Sigmoid colon (tissue), 7 donors: Measurements from ENCODE around the gene FOXRED1. TPM values are rescaled to one million over a fixed set of nuclear protein-coding genes. Genes with fewer than 3 reads are reported as not detected.

Experiments used
- DNase-seq: peaks from one replicate; pipeline ENCODE4 v3.0.0-alpha.2; 2019
- H3K27ac ChIP-seq, 4 donors: fragments of 200-600 bp; sonication (generic); one replicate each; pipeline ENCODE4 v1.5.1; 2016 to 2019; ENCODE audit warnings: mild to moderate bottlenecking in 1 of 4
- H3K27me3 ChIP-seq, 3 donors: fragments of 200-600 bp; sonication (generic); one replicate each; pipeline ENCODE4 v1.5.1; 2019; ENCODE audit warnings: mild to moderate bottlenecking in 1 of 3
- H3K36me3 ChIP-seq, 4 donors: fragments of 200-600 bp; sonication (generic); one replicate each; pipeline ENCODE4 v1.5.1; 2016 to 2019
- H3K4me1 ChIP-seq, 4 donors: fragments of 200-600 bp; sonication (generic); one replicate each; pipeline ENCODE4 v1.5.1; 2017 to 2019
- H3K4me3 ChIP-seq, 4 donors: fragments of 200-600 bp; sonication (generic); one replicate each; pipeline ENCODE4 v1.5.1; 2017 to 2019; ENCODE audit warnings: mild to moderate bottlenecking in 2 of 4, moderate library complexity in 1 of 4
- H3K9me3 ChIP-seq, 4 donors: fragments of 200-600 bp in 3 of 4; sonication (generic) in 3 of 4; one replicate each; pipeline versions ENCODE4 v1.5.1 to v1.6.1; 2013 to 2019
- CTCF ChIP-seq, 4 experiments: fragments of 450-650 bp in 3 of 4; fragments of 200-600 bp in 1 of 4; IDR thresholded peaks; one replicate each; pipeline ENCODE4 v1.5.1; 2016 to 2019; ENCODE audit warnings: antibody characterized with exemption in 4 of 4, mild to moderate bottlenecking in 3 of 4, moderate library complexity in 2 of 4
- EP300 ChIP-seq, 4 donors: sonication (generic); formaldehyde crosslinking; IDR thresholded peaks; one replicate each; pipeline ENCODE4 v1.6.1; 2017; ENCODE audit warnings: antibody characterized with exemption in 4 of 4
- POLR2A ChIP-seq, 2 donors: fragments of 450-650 bp; IDR thresholded peaks; one replicate each; pipeline ENCODE4 v1.6.1; 2016; ENCODE audit warnings: antibody characterized with exemption in 2 of 2, mild to moderate bottlenecking in 2 of 2, moderate library complexity in 2 of 2
- POLR2AphosphoS5 ChIP-seq, 4 donors: sonication (generic); formaldehyde crosslinking; IDR thresholded peaks; one replicate each; pipeline ENCODE4 v1.6.1; 2017; ENCODE audit warnings: antibody characterized with exemption in 4 of 4
- WGBS, 2 donors: extraction: QIAGEN DNeasy Blood & Tissue Kit; methylation state at CpG; one replicate each; pipeline ENCODE4 v1.1.7; 2013; 5-methylcytosine and 5-hydroxymethylcytosine counted together
- intact Hi-C: fragments of 100-400 bp; cut with DNase I; formaldehyde crosslinking; loops from one replicate; pipeline ENCODE4 v1.15.1; 2023
- polyA plus RNA-seq, 3 donors: library from polyadenylated mRNA; stranded (reverse); fragments of 200-250 nt; gene quantifications; one replicate each; pipeline ENCODE4 v1.2.3, GENCODE V29; 2013
- total RNA-seq, 4 donors: library from RNA; depleted of rRNA; stranded (reverse); fragments of >200 nt; gene quantifications; one replicate each; pipeline ENCODE4 v1.1.0, GENCODE V29; 2016
- donor health status: healthy with polysubstance abuse.
- donor health status: Bipolar disorder and iron deficiency.
- donor health status: healthy.

Gene FOXRED1
- total RNA-seq (10 to 100 TPM; 14.5 to 46.0 (median 15.3) TPM), polyA plus RNA-seq (10 to 100 TPM; 10.8 to 36.5 (median 24.7) TPM)

- H3K27ac ChIP-seq = peak within 1 kb of the TSS; percentile 82 to 92 (median 90)
- peaks cover 11 to 46% (median 27%) of the 10 kb centered on the region in 4 donors for H3K36me3 ChIP-seq
- H3K4me3 ChIP-seq = peak within 1 kb of the TSS; percentile 74 to 91 (median 80)
- intact Hi-C loops = loop anchor here (2.0 to 10.0 kb wide), 3 partner anchors 58 to 674 kb away; partner anchors contain the start of genes CDON, FAM118B, RPUSD4 and STT3A
- peak; percentile 100 for DNase-seq
- peaks cover 0 to 24% (median 16%) of the 10 kb centered on the region in 4 donors for H3K4me1 ChIP-seq
- peak; percentile 89 to 96 (median 91) for TF ChIP-seq POLR2AphosphoS5 (IDR thresholded peaks at IDR 0.05)
- TF ChIP-seq EP300 (IDR thresholded peaks at IDR 0.05) = peak in 2 of 4 donors; percentile 75 to 79
- TF ChIP-seq POLR2A (IDR thresholded peaks at IDR 0.05) = peak; percentile 70 to 75
- TF ChIP-seq CTCF (IDR thresholded peaks at IDR 0.05) = no peak
- H3K27me3 ChIP-seq = no peaks in the 10 kb centered on the region
- 0% methylated on average over 64 of the region's 64 CpGs for WGBS, 2 donors
- H3K9me3 ChIP-seq = no peaks in the 10 kb centered on the region
Observed at GRCh38 chr11:126268708-126269579, at the start of gene FOXRED1, which contains the start of gene SRPRA. TSS of gene FOXRED1 (plus strand) at chr11:126269154. CDS start at chr11:126269207, 53 bp downstream. TSS of gene SRPRA (minus strand) at chr11:126268895. CDS start at chr11:126268804, 91 bp downstream.

- Histone ChIP-seq H3K27me3 (no peaks in the 10 kb centered on the region), H3K9me3 (no peaks in the 10 kb centered on the region), H3K4me3 (no peak overlapping the region), H3K4me1 (peaks cover 0 to 4% (median 0%) of the 10 kb centered on the region in 4 donors), H3K36me3 (no peaks in the 10 kb centered on the region), H3K27ac (no peak overlapping the region)
- intact Hi-C loops = no loop called here
- TF ChIP-seq CTCF (IDR thresholded peaks at IDR 0.05) = no peak
- no peak for TF ChIP-seq POLR2AphosphoS5 (IDR thresholded peaks at IDR 0.05)
- TF ChIP-seq EP300 (IDR thresholded peaks at IDR 0.05) = no peak
- TF ChIP-seq POLR2A (IDR thresholded peaks at IDR 0.05) = no peak
- WGBS, 2 donors = 15 to 58% methylated on average over 4 of the region's 4 CpGs
- no peak for DNase-seq
Observed at GRCh38 chr11:126219547-126219946, 49.4 kb upstream of the FOXRED1 start.

- H3K27me3 ChIP-seq = no peaks in the 10 kb centered on the region
- TF ChIP-seq EP300 (IDR thresholded peaks at IDR 0.05) = no peak
- TF ChIP-seq POLR2AphosphoS5 (IDR thresholded peaks at IDR 0.05) = no peak
- TF ChIP-seq POLR2A (IDR thresholded peaks at IDR 0.05) = no peak
- no peak for TF ChIP-seq CTCF (IDR thresholded peaks at IDR 0.05)
- 93 to 96% methylated on average over 6 of the region's 6 CpGs for WGBS, 2 donors
- no peak overlapping the region for H3K27ac ChIP-seq
- DNase-seq = no peak
- no peaks in the 10 kb centered on the region for H3K4me1 ChIP-seq
- no peaks in the 10 kb centered on the region for H3K9me3 ChIP-seq
- H3K36me3 ChIP-seq = no peaks in the 10 kb centered on the region
- no peak overlapping the region for H3K4me3 ChIP-seq
- intact Hi-C loops = no loop called here
Observed at GRCh38 chr11:126224647-126225294, 44.2 kb upstream of the FOXRED1 start.

- no peaks in the 10 kb centered on the region for H3K9me3 ChIP-seq
- H3K4me1 ChIP-seq = no peaks in the 10 kb centered on the region
- no peak for DNase-seq
- H3K4me3 ChIP-seq = no peak overlapping the region
- H3K36me3 ChIP-seq = no peaks in the 10 kb centered on the region
- H3K27ac ChIP-seq = no peak overlapping the region
- intact Hi-C loops = no loop called here
- TF ChIP-seq EP300 (IDR thresholded peaks at IDR 0.05) (no peak), POLR2A (IDR thresholded peaks at IDR 0.05) (no peak), CTCF (IDR thresholded peaks at IDR 0.05) (no peak), POLR2AphosphoS5 (IDR thresholded peaks at IDR 0.05) (no peak)
- WGBS, 2 donors = 23 to 72% methylated on average over 2 of the region's 2 CpGs
- H3K27me3 ChIP-seq = no peaks in the 10 kb centered on the region
Observed at GRCh38 chr11:126225295-126225665, 43.7 kb upstream of the FOXRED1 start.
